SJSA1 (cell line): ENCODE measurements around the gene SEMA3F. TPM values are rescaled to one million over a fixed set of nuclear protein-coding genes. Genes with fewer than 3 reads are reported as not detected.

Experiments used
- DNase-seq, 2 experiments: peaks; one replicate each; pipeline ENCODE4 v3.0.0-alpha.2; 2015 to 2020; ENCODE audit warnings: low spot score in 2 of 2, low read depth in 1 of 2
- H3K27ac ChIP-seq: fragments of 250-450 bp; sonication (Bioruptor Pico); 2 replicates; pipeline ENCODE4 v1.5.1; 2020; ENCODE audit warnings: mild to moderate bottlenecking, moderate library complexity
- H3K27me3 ChIP-seq: fragments of 250-450 bp; sonication (Bioruptor Pico); replicated peaks from 2 replicates; pipeline ENCODE4 v1.5.1; 2020; ENCODE audit warnings: mild to moderate bottlenecking, moderate library complexity
- H3K36me3 ChIP-seq: fragments of 250-450 bp; sonication (Bioruptor Pico); 2 replicates; pipeline ENCODE4 v1.5.1; 2020; ENCODE audit warnings: mild to moderate bottlenecking
- H3K4me1 ChIP-seq: fragments of 250-450 bp; sonication (Bioruptor Pico); replicated peaks from 2 replicates; pipeline ENCODE4 v1.6.1; 2021; ENCODE audit warnings: mild to moderate bottlenecking
- H3K4me3 ChIP-seq: fragments of 250-450 bp; sonication (Bioruptor Pico); 2 replicates; pipeline ENCODE4 v1.5.1; 2020; ENCODE audit warnings: mild to moderate bottlenecking
- H3K9me3 ChIP-seq: fragments of 250-450 bp; sonication (Bioruptor Pico); replicated peaks from 2 replicates; pipeline ENCODE4 v1.5.1; 2020; ENCODE audit warnings: mild to moderate bottlenecking
- total RNA-seq: library from RNA; depleted of rRNA; stranded (reverse); fragments of >200 nt; shearing (Covaris generic); gene quantifications from 2 replicates; pipeline ENCODE4 v1.2.3, GENCODE V29; 2014; rRNA removed

SEMA3F gene
- 0.58 and 1.9 TPM in 2 replicates for total RNA-seq

DNA sequence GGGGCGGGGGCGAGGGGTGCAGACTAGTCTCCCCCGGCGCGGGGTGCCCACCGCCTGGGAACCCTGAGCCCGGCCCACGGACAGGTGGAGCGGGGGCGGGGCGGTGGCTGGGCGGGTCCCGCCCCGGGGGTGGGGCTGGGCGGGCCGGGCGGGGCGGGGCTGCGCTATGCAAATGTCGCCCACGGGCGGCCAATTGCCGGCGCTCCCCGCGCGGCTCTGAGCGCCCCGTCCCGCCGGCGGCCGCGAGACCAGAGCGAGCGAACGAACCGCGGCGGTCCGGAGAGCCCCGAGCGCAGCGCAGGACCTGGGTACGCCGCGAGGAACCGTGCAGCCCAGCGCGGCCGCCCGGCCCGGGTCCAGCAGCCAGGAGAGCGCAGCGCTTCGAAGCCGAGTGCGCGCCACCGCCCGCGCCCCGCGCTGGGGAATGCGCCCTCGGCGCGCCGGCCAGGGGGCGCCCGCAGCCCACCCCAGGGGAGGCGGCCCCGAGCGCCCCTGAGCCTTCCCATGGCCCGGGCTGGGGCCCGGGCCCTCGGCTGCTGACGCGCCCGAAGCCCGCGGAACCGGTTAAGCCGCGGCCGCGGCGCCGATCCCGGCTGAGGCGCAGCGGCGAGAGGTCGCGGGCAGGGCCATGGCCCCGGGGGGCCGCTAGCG lies at the start of gene SEMA3F:
TSS of gene SEMA3F (plus strand) at position 485 of the 651 bp plus-strand sequence. CDS start 4,299 bp downstream, outside the sequence.
- peaks cover 23% of the 10 kb centered on the region for H3K27me3 ChIP-seq
- peak within 1 kb of the TSS; percentile 41 for H3K4me3 ChIP-seq
- peaks cover 11% of the 10 kb centered on the region for H3K4me1 ChIP-seq
- no peaks in the 10 kb centered on the region for H3K36me3 ChIP-seq
- DNase-seq: no peak
- no peak within 1 kb of the TSS for H3K27ac ChIP-seq
- no peaks in the 10 kb centered on the region for H3K9me3 ChIP-seq

DNA sequence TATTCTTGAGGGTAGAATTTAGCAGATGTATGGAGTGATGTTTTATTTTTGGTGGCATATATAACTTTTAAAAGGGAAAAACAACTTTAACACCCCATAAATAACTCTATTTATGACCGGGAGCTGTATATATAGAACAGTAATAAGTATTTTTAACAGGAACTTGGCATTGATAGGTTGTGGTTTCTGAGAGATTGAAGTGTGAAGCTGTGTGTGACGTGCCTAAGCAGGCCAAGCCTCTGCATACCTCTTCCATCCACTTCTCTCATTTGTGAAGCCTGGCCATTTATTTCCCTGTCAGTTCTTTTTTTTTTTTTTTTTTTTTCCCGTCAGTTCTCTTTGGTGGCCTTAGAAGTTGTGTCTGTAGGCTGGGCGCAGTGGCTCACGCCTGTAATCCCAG lies 43.4 kb upstream of the SEMA3F start:
- DNase-seq: no peak
- H3K27me3 ChIP-seq: no peaks in the 10 kb centered on the region
- H3K4me3 ChIP-seq: no peak overlapping the region
- H3K36me3 ChIP-seq: peaks cover 96% of the 10 kb centered on the region
- no peaks in the 10 kb centered on the region for H3K9me3 ChIP-seq
- H3K4me1 ChIP-seq: no peaks in the 10 kb centered on the region
- H3K27ac ChIP-seq: no peak overlapping the region

DNA sequence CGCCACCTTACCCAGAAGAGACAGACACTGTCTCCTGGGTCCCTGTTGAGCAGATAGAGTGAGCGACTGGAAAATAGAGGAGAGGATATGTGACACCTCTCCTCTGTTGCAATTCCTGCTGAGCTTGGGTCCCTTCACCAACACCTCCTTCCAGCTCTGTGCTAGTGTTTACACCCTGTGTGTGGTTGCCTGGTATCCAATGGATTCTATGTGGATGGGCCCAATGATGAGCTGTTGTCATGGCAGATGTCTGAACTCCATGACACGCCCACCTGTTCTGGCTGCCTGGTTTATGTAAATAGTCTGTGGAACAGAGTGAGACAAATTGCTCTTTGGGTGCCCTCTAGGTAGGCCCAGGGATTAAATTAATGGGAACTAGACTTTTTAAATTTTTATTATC lies 42.7 kb upstream of the SEMA3F start:
- Histone ChIP-seq H3K9me3 (no peaks in the 10 kb centered on the region), H3K36me3 (peaks cover 97% of the 10 kb centered on the region), H3K27ac (no peak overlapping the region), H3K27me3 (no peaks in the 10 kb centered on the region), H3K4me3 (no peak overlapping the region), H3K4me1 (no peaks in the 10 kb centered on the region)
- no peak for DNase-seq

DNA sequence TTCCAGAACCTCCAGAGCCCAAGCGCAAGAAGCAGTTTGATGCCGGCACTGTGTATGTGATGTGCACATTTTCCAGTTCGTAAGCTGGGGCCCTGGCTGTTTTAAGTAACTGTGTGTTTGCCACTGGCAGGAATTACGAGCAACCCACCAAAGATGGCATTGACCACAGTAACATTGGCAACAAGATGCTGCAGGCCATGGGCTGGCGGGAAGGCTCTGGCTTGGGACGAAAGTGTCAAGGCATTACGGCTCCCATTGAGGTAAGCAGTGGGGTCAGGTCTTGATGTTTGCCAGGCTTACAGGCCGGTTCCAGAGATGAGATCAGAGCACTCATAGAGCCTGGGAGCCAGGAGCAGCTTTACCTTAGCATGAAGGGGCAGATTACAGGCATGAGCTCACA lies 38.0 kb upstream of the SEMA3F start:
- peaks cover 98% of the 10 kb centered on the region for H3K36me3 ChIP-seq

DNA sequence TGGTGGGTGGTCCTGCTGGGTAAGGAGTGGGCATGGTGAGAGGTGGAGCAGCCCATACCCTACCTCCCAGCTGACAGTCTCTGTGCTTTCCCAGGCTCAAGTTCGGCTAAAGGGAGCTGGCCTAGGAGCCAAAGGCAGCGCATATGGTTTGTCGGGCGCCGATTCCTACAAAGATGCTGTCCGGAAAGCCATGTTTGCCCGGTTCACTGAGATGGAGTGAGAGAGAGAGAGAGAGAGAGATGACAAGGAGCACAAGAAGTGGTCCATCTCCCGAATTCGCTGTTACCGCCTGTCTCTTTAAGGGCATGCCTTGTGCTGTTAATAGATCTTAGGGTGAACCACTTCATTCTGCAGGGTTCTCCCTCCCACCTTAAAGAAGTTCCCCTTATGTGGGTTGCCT lies 36.9 kb upstream of the SEMA3F start:
- Histone ChIP-seq H3K36me3 (peaks cover 90% of the 10 kb centered on the region), H3K9me3 (no peaks in the 10 kb centered on the region), H3K4me3 (no peak overlapping the region), H3K27me3 (no peaks in the 10 kb centered on the region), H3K27ac (no peak overlapping the region), H3K4me1 (no peaks in the 10 kb centered on the region)
- no peak for DNase-seq

More for the DNA sequence above, 38.0 kb upstream of the SEMA3F start:
- no peak for DNase-seq
- Histone ChIP-seq H3K27ac (no peak overlapping the region), H3K4me1 (no peaks in the 10 kb centered on the region), H3K4me3 (no peak overlapping the region), H3K9me3 (no peaks in the 10 kb centered on the region), H3K27me3 (no peaks in the 10 kb centered on the region)

DNA sequence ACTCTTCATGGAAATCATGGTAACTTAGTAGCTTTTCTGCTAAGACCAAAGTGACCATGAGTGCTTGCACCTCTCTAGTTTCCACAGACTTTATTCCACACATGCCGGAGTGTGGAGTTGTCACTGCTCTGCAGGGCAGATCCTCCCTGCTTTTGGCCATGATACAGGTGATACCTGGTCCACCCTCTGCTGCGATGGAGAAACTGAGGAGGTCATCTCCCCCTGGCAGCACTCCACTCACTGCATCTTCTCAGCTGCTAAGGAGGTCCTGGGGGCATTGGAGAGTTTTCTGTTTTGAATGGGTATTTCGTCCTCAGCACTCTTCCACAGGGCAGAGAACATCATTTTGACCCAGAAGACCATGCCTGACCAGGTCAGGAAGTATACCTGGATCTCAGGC lies 35.3 kb upstream of the SEMA3F start:
- H3K36me3 ChIP-seq: peaks cover 74% of the 10 kb centered on the region
- no peak overlapping the region for H3K27ac ChIP-seq
- no peaks in the 10 kb centered on the region for H3K4me1 ChIP-seq
- H3K9me3 ChIP-seq: no peaks in the 10 kb centered on the region
- no peaks in the 10 kb centered on the region for H3K27me3 ChIP-seq
- H3K4me3 ChIP-seq: no peak overlapping the region
- DNase-seq: no peak

DNA sequence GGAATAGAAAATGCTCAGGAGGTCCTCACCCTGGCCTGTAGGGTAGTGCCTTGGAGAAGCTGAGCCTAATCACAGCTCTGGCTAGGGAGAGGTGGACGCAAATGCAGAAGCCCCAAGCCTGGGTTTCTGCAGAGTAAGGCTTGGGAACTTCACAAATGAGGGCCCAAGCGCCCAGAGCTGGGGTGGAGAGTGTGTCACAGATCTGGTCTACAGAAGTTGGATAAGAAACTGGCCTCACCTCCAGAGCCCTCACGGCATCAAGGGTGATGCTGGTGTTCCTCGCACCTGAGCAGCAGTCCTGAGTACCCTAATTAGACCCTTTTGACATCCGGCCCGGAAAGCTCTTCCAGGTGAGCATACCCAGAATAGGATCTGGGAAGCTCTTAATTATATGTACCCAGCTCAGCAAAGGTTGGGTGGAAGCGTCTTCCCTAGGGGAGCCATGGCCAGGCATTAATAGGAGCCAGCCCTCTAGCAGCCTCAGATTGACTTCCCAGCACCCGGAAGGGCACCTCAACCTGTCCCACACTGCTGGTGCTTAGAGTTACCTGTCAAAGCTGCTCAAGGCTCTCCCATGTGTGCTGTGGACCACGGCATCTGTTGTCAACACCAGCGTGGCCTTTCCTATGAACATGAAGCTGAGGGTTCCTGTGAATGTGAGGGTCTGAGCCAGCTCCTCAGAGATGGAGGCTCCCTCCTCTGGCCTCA lies 34.6 kb upstream of the SEMA3F start:
- no peak overlapping the region for H3K4me3 ChIP-seq
- DNase-seq: no peak
- no peaks in the 10 kb centered on the region for H3K4me1 ChIP-seq
- H3K9me3 ChIP-seq: no peaks in the 10 kb centered on the region
- no peaks in the 10 kb centered on the region for H3K27me3 ChIP-seq
- H3K27ac ChIP-seq: no peak overlapping the region
- H3K36me3 ChIP-seq: peaks cover 67% of the 10 kb centered on the region

DNA sequence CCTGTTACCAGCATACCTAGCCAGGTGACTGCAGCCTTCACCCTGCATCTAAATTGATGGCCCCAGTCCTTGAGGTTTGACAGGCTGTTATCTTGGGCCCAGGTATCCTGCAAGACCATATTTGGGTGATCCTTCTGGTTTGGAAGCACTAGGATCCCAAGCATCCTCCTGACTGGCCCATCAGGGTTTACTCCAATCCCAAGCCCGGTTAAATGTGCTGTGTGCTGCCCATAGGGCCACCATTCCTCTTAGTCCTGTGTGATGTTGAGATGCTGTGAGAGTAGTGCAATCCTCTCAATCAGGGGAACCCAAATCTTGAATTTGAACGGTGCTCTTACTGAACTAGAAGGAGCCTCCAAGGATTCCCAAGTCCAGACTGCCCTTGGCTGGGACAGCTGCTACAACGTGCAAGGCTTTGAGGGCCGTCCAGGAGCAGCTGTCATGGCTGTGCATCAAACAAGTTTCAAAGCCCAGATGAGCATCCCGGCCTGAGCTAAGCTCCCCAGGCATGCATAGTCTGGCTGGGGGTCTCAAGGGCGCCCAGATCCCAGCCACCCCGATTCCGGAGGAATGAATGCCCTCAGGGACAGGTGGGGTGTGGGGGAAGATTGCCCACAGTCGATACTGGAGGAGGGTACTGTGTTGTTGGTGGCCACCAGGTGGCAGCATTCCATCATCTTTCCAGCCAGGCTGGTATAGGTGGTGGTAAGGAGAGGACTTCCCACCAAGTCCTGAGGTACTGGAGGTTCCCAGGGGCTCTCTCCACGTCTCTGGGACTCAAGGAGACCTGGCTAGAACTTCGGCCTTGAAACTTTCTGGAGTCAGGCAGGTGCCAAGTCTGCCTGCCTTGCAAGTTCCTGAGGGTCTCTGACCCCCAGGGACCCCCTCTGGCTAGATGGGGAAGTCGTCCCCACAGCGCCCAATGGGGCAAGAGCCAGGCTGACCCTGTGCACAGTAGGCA lies 33.8 kb upstream of the SEMA3F start:
- Histone ChIP-seq H3K4me1 (no peaks in the 10 kb centered on the region), H3K4me3 (no peak overlapping the region), H3K27ac (no peak overlapping the region), H3K36me3 (peaks cover 59% of the 10 kb centered on the region), H3K27me3 (no peaks in the 10 kb centered on the region), H3K9me3 (no peaks in the 10 kb centered on the region)
- DNase-seq: peak; percentile 53 to 73

DNA sequence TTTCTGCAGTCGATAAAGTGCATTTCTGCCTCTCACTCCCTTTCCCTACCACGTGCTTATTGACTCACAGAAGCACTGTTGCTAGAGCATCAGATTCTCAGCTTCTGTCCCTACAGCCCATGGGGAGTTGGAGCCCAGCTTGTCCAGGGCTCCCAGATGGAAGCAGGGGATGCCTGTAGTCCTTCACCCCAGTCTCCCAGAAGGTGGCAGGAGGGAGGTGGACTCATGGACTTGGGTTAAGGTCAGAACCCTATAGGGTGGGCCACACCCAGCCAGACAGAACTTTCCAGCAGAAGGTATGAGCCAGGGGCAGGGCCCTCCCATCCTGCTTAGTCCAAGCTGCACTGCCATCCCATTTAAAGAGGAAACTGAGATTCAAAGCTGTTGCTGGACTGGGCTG lies 33.1 kb upstream of the SEMA3F start:
- H3K27me3 ChIP-seq: no peaks in the 10 kb centered on the region
- H3K4me1 ChIP-seq: no peaks in the 10 kb centered on the region
- no peak for DNase-seq
- H3K27ac ChIP-seq: no peak overlapping the region
- H3K9me3 ChIP-seq: no peaks in the 10 kb centered on the region
- peaks cover 51% of the 10 kb centered on the region for H3K36me3 ChIP-seq
- H3K4me3 ChIP-seq: no peak overlapping the region

DNA sequence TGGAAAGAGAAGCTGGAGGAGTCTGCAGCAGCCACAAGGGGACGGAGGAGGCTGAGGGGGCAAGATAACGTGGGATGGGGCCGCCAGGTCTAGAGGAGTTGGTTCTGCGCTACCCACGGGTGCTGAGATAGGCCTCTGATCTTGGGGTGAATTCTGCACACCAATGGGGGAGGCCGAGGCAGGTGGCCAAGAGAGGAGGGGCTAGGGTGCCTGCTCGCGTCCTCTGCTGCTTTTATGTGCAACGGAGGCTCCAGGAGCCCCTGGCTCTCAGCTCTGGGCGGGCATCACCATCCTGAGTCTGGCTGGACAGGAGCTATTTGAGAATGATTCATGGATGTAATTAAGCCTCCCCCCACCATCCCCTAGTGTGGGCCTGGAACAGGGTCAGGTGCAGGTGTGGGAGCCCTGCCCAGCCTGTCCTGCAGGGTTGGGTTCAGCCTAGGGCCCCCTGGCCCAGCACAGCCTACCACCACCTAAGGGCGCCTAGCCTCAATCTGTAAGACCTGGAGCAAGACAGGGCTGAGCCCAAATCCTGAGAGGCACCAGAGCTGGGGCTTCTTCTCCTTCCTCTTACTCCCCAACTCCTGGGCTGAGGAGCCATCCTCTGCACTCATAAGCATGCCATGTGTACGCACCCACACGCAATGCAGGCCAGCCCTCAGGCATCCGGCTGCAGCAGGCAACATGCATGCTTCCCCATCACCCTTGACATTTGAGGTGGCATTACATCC lies 32.3 kb upstream of the SEMA3F start:
- Histone ChIP-seq H3K4me3 (no peak overlapping the region), H3K4me1 (no peaks in the 10 kb centered on the region), H3K9me3 (no peaks in the 10 kb centered on the region), H3K27ac (no peak overlapping the region), H3K36me3 (peaks cover 44% of the 10 kb centered on the region), H3K27me3 (no peaks in the 10 kb centered on the region)
- no peak for DNase-seq

DNA sequence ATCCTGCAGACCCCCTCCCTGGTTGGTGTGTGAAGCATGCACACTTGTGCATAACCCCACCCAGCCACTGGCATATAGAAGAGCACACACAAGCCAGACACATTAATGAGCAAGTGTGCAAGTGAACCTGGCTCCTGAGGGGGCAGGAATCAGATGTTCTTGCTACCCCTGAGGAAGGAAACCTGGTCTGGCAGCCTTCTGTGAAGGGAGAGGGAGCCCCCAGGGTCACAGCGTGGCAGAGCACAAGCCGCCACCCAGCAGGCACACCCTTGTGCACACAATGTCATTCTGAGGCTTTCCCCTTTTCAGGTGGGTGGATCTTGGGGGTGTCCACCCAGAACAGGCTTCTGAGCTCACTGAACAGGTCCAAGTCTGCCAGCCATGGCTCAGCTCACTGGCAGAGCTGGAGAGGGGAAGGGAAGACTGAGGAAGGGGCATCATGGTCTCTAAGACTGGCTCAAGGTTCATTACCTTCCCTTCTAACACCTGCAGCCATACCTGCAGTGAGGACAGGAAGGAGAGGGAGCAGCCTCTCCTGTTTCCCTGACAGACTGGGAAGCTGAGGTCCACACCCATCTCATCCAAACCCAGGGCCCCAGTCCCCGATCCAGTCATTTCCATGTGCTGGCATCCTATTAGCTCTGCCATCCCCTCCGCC lies 31.6 kb upstream of the SEMA3F start:
- H3K9me3 ChIP-seq: no peaks in the 10 kb centered on the region

DNA sequence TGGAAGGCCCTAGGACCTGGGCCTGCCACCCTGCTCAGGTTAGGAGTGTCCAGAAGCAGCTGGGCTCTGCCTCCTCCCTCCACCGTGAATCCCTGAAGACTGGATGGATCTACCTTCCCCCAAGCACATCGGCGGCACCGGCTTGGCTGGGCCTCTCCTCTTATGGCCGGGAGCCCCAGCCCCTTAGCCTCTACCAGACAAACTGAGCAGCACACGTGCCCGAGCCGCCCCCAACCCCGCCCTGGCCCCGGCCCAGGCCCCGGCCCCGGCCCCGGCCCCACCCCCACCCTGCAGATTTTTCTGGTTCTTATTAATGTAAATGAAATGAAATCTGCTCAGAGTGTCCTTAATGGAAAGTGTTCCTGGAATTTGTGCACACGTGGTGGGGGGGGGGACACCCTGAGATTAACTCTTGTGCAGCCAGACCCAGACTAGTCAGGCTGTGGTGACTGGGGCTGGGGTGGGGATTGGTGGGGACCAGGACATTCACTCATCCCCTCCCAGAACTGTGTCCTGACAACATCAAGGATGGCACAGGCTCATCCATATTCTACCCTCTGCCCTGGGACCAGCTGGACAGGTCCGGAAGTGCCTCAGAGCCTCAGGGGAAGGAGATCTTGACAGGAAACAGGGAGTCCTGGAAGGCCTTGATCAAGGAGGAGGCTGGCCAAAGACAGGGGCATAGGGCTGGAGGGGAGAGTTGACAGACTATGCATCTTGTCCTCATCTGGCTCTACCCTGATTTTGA lies 30.9 kb upstream of the SEMA3F start:
- no peak overlapping the region for H3K4me3 ChIP-seq
- H3K27ac ChIP-seq: no peak overlapping the region
- H3K9me3 ChIP-seq: no peaks in the 10 kb centered on the region
- no peak for DNase-seq
- H3K4me1 ChIP-seq: no peaks in the 10 kb centered on the region
- no peaks in the 10 kb centered on the region for H3K27me3 ChIP-seq
- H3K36me3 ChIP-seq: peaks cover 30% of the 10 kb centered on the region

More for the DNA sequence above, 31.6 kb upstream of the SEMA3F start:
- DNase-seq: no peak
- Histone ChIP-seq H3K27ac (no peak overlapping the region), H3K36me3 (peaks cover 37% of the 10 kb centered on the region), H3K27me3 (no peaks in the 10 kb centered on the region), H3K4me3 (no peak overlapping the region), H3K4me1 (no peaks in the 10 kb centered on the region)
